Karpas-422 (cell line): Measurements from ENCODE around the gene OR56A4. TPM values are rescaled to one million over a fixed set of nuclear protein-coding genes. Genes with fewer than 3 reads are reported as not detected.

Source experiments
- DNase-seq: peaks from one replicate; pipeline ENCODE4 v3.0.0-alpha.2; 2015
- H2AFZ ChIP-seq: fragments of 200-600 bp; sonication (generic); 2 replicates; pipeline ENCODE4 v1.6.1; 2014; ENCODE audit warnings: antibody characterized with exemption, low read length, mixed read lengths
- H3K27ac ChIP-seq: fragments of 200-600 bp; sonication (generic); 2 replicates; pipeline ENCODE4 v1.5.1; 2014; ENCODE audit warnings: mild to moderate bottlenecking, low read length, moderate library complexity
- H3K27me3 ChIP-seq: fragments of 200-600 bp; sonication (generic); 2 replicates; pipeline ENCODE4 v1.6.1; 2014; ENCODE audit warnings: low read length, mixed read lengths
- H3K36me3 ChIP-seq: fragments of 200-600 bp; sonication (generic); 2 replicates; pipeline ENCODE4 v1.6.1; 2014; ENCODE audit warnings: low read length, mixed read lengths; ENCODE audit not compliant: insufficient read depth
- H3K4me1 ChIP-seq: fragments of 200-600 bp; sonication (generic); 2 replicates; pipeline ENCODE4 v1.6.1; 2014; ENCODE audit warnings: mild to moderate bottlenecking, low read length, mixed read lengths
- H3K4me2 ChIP-seq: fragments of 200-600 bp; sonication (generic); 2 replicates; pipeline ENCODE4 v1.6.1; 2014; ENCODE audit warnings: low read length, low read depth, mild to moderate bottlenecking; ENCODE audit not compliant: poor library complexity, severe bottlenecking
- H3K4me3 ChIP-seq: fragments of 200-600 bp; sonication (generic); 2 replicates; pipeline ENCODE4 v1.5.1; 2014; ENCODE audit warnings: mild to moderate bottlenecking, antibody characterized with exemption, low read length, mixed read lengths
- H3K79me2 ChIP-seq: fragments of 200-600 bp; sonication (generic); 2 replicates; pipeline ENCODE4 v1.6.1; 2014; ENCODE audit warnings: mild to moderate bottlenecking, low read length, mixed read lengths
- H3K9ac ChIP-seq: fragments of 200-600 bp; sonication (generic); 2 replicates; pipeline ENCODE4 v1.6.0; 2014; ENCODE audit warnings: low read length
- H3K9me2 ChIP-seq: fragments of 200-600 bp; sonication (generic), shearing (Covaris generic); replicated peaks from 2 replicates; pipeline ENCODE4 v1.6.0; 2014; ENCODE audit warnings: mild to moderate bottlenecking, low read length, moderate library complexity; ENCODE audit not compliant: insufficient read depth
- H3K9me3 ChIP-seq: fragments of 300-700, 200-600 bp; sonication (generic); 2 replicates; pipeline ENCODE4 v1.6.1; 2014; ENCODE audit warnings: low read length, mixed read lengths
- H4K20me1 ChIP-seq: fragments of 200-600 bp; sonication (generic); 2 replicates; pipeline ENCODE4 v1.6.1; 2014; ENCODE audit warnings: mild to moderate bottlenecking, antibody characterized with exemption, low read length, low read depth; ENCODE audit not compliant: insufficient read depth
- total RNA-seq: library from RNA; depleted of rRNA; stranded (reverse); fragments of >200 nt; shearing (Covaris generic); gene quantifications from 2 replicates; pipeline ENCODE4 v1.2.3, GENCODE V29; 2014; ENCODE audit warnings: low replicate concordance

The OR56A4 gene
- total RNA-seq, 1 experiment from 2014 or later: not detected

- no peaks in the 10 kb centered on the region for H3K79me2 ChIP-seq
- no peak overlapping the region for H3K4me2 ChIP-seq
- H2AFZ ChIP-seq: no peak overlapping the region
- no peak overlapping the region for H3K9ac ChIP-seq
- no peak for DNase-seq
- no peak overlapping the region for H3K27ac ChIP-seq
- H3K27me3 ChIP-seq: no peaks in the 10 kb centered on the region
- H3K9me2 ChIP-seq: no peaks in the 10 kb centered on the region
- H3K4me1 ChIP-seq: no peaks in the 10 kb centered on the region
- no peaks in the 10 kb centered on the region for H3K36me3 ChIP-seq
- 0 out of 2 replicates have a peak, but pooled peaks cover 10% of the 10 kb centered on the region for H3K9me3 ChIP-seq
- no peaks in the 10 kb centered on the region for H4K20me1 ChIP-seq
- no peak overlapping the region for H3K4me3 ChIP-seq
Observed at GRCh38 chr11:6013042-6013441, 6.3 kb upstream of the OR56A4 start.

- H4K20me1 ChIP-seq: no peaks in the 10 kb centered on the region
- H3K9me3 ChIP-seq: 0 out of 2 replicates have a peak, but pooled peaks cover 6% of the 10 kb centered on the region
- H2AFZ ChIP-seq: no peak overlapping the region
- no peak overlapping the region for H3K9ac ChIP-seq
- no peak overlapping the region for H3K4me2 ChIP-seq
- no peaks in the 10 kb centered on the region for H3K9me2 ChIP-seq
- H3K27ac ChIP-seq: no peak overlapping the region
- H3K27me3 ChIP-seq: no peaks in the 10 kb centered on the region
- no peaks in the 10 kb centered on the region for H3K36me3 ChIP-seq
- DNase-seq: no peak
- no peaks in the 10 kb centered on the region for H3K79me2 ChIP-seq
- H3K4me1 ChIP-seq: no peaks in the 10 kb centered on the region
- H3K4me3 ChIP-seq: no peak overlapping the region
Observed at GRCh38 chr11:6012035-6012668, 5.4 kb upstream of the OR56A4 start.

GRCh38 chr11:6006395-6006794 is 351 bp downstream of the OR56A4 start:
- H3K4me1 ChIP-seq: no peaks in the 10 kb centered on the region
- no peaks in the 10 kb centered on the region for H3K9me3 ChIP-seq
- no peak overlapping the region for H3K4me3 ChIP-seq
- no peak overlapping the region for H3K9ac ChIP-seq
- DNase-seq: no peak
- no peaks in the 10 kb centered on the region for H3K79me2 ChIP-seq
- H3K9me2 ChIP-seq: no peaks in the 10 kb centered on the region
- no peaks in the 10 kb centered on the region for H4K20me1 ChIP-seq
- H3K4me2 ChIP-seq: no peak overlapping the region
- no peak overlapping the region for H2AFZ ChIP-seq
- H3K27me3 ChIP-seq: no peaks in the 10 kb centered on the region
- no peaks in the 10 kb centered on the region for H3K36me3 ChIP-seq
- H3K27ac ChIP-seq: no peak overlapping the region

- no peaks in the 10 kb centered on the region for H3K79me2 ChIP-seq
- no peaks in the 10 kb centered on the region for H4K20me1 ChIP-seq
- no peaks in the 10 kb centered on the region for H3K4me1 ChIP-seq
- H3K27me3 ChIP-seq: no peaks in the 10 kb centered on the region
- H3K36me3 ChIP-seq: no peaks in the 10 kb centered on the region
- H2AFZ ChIP-seq: no peak overlapping the region
- no peak overlapping the region for H3K27ac ChIP-seq
- no peak overlapping the region for H3K9ac ChIP-seq
- DNase-seq: no peak
- H3K4me3 ChIP-seq: no peak overlapping the region
- H3K4me2 ChIP-seq: no peak overlapping the region
- no peaks in the 10 kb centered on the region for H3K9me3 ChIP-seq
- no peaks in the 10 kb centered on the region for H3K9me2 ChIP-seq
Observed at GRCh38 chr11:6002202-6002699, 4.5 kb downstream of the OR56A4 start.

- Histone ChIP-seq H3K36me3 (no peaks in the 10 kb centered on the region), H4K20me1 (no peaks in the 10 kb centered on the region), H3K9me2 (no peaks in the 10 kb centered on the region), H3K9me3 (no peaks in the 10 kb centered on the region), H2AFZ (no peak overlapping the region), H3K27ac (no peak overlapping the region), H3K4me3 (no peak overlapping the region), H3K4me1 (no peaks in the 10 kb centered on the region), H3K27me3 (no peaks in the 10 kb centered on the region), H3K9ac (no peak overlapping the region), H3K79me2 (no peaks in the 10 kb centered on the region), H3K4me2 (no peak overlapping the region)
- no peak for DNase-seq
Observed at GRCh38 chr11:5994791-5995190, 12.0 kb downstream of the OR56A4 start.

GRCh38 chr11:5992604-5993251 is 14.0 kb downstream of the OR56A4 start:
- Histone ChIP-seq H3K9me3 (no peaks in the 10 kb centered on the region), H3K9me2 (no peaks in the 10 kb centered on the region), H3K27me3 (no peaks in the 10 kb centered on the region), H2AFZ (no peak overlapping the region), H3K4me1 (no peaks in the 10 kb centered on the region), H3K4me2 (no peak overlapping the region), H4K20me1 (no peaks in the 10 kb centered on the region), H3K27ac (no peak overlapping the region), H3K9ac (no peak overlapping the region), H3K4me3 (no peak overlapping the region), H3K79me2 (no peaks in the 10 kb centered on the region), H3K36me3 (no peaks in the 10 kb centered on the region)
- DNase-seq: peak; percentile 48

GRCh38 chr11:5992150-5992549 is 14.6 kb downstream of the OR56A4 start:
- no peaks in the 10 kb centered on the region for H3K9me2 ChIP-seq
- H3K4me1 ChIP-seq: no peaks in the 10 kb centered on the region
- no peak overlapping the region for H3K4me3 ChIP-seq
- H4K20me1 ChIP-seq: no peaks in the 10 kb centered on the region
- no peak for DNase-seq
- no peaks in the 10 kb centered on the region for H3K27me3 ChIP-seq
- H3K9ac ChIP-seq: no peak overlapping the region
- no peaks in the 10 kb centered on the region for H3K36me3 ChIP-seq
- no peak overlapping the region for H3K27ac ChIP-seq
- H2AFZ ChIP-seq: no peak overlapping the region
- no peaks in the 10 kb centered on the region for H3K79me2 ChIP-seq
- no peak overlapping the region for H3K4me2 ChIP-seq
- H3K9me3 ChIP-seq: no peaks in the 10 kb centered on the region

GRCh38 chr11:5989203-5989602 is 17.5 kb downstream of the OR56A4 start:
- no peak overlapping the region for H3K4me3 ChIP-seq
- no peaks in the 10 kb centered on the region for H4K20me1 ChIP-seq
- no peak for DNase-seq
- no peak overlapping the region for H2AFZ ChIP-seq
- H3K9me2 ChIP-seq: no peaks in the 10 kb centered on the region
- no peak overlapping the region for H3K4me2 ChIP-seq
- no peaks in the 10 kb centered on the region for H3K36me3 ChIP-seq
- no peaks in the 10 kb centered on the region for H3K4me1 ChIP-seq
- no peaks in the 10 kb centered on the region for H3K27me3 ChIP-seq
- H3K9me3 ChIP-seq: no peaks in the 10 kb centered on the region
- H3K27ac ChIP-seq: no peak overlapping the region
- H3K9ac ChIP-seq: no peak overlapping the region
- H3K79me2 ChIP-seq: no peaks in the 10 kb centered on the region
